ENCODE measurements around the gene SHANK1. TPM values are rescaled to one million over a fixed set of nuclear protein-coding genes. Genes with fewer than 3 reads are reported as not detected.

Gene SHANK1
- total and polyA plus RNA-seq, 2 of the 4 experiments (the other 2 are of a cell fraction), result 6.1 to 6.7 TPM

GRCh38 chr19:50725911-50726230 lies 6.3 kb upstream of the SHANK1 start:
- dilution Hi-C loops (cut with HindIII; ENCODE audit: low sequenced_read_pairs, unreplicated experiment) (no loop called here), intact Hi-C loops (cut with micrococcal nuclease) (loop anchor here (10.0 kb wide), 1 partner anchor 379 kb away; the partner anchor contains the start of gene CTU1)
- no TSS peak for BruUV-seq (replicated peaks)

More at GRCh38 chr19:50725911-50726230, 6.3 kb upstream of the SHANK1 start:
- no peaks in the 10 kb centered on the region for H3K27me3 ChIP-seq (ENCODE audit: control insufficient read depth, insufficient read depth, low read length)
- peaks cover 2% of the 10 kb centered on the region for H3K36me3 ChIP-seq (ENCODE audit: control insufficient read depth, insufficient read depth, low read length)
- peak overlapping the region; percentile 92 for H2AK9ac ChIP-seq (replicated peaks; ENCODE audit: low read depth, low read length, poor library complexity)
- ChIA-PET CTCF (no interaction called here), POLR2A (ENCODE audit: unreplicated experiment) (no interaction called here)
- no peak overlapping the region for H2BK15ac ChIP-seq (ENCODE audit: low read depth, low read length)
- 0 out of 2 replicates have a peak, but pooled peaks cover 6% of the 10 kb centered on the region for H4K20me1 ChIP-seq (ENCODE audit: insufficient read depth, low read length)
- H3K14ac ChIP-seq (replicated peaks; ENCODE audit: low read depth, low read length), result 0 out of 2 replicates have a peak overlapping the region, but pooled peaks have one; percentile 90
- H2BK20ac ChIP-seq (ENCODE audit: low read depth, low read length), result no peak overlapping the region
- H3K79me1 ChIP-seq (ENCODE audit: low read depth in 1 of 2, low read length in 2 of 2), result peaks cover 18 to 44% of the 10 kb centered on the region in 2 experiments
- H4K5ac ChIP-seq (ENCODE audit: low read depth, low read length), result no peak overlapping the region
- H3K56ac ChIP-seq (ENCODE audit: extremely low read depth, insufficient read depth, low read length), result no peak overlapping the region; the same call in 1 of the 2 replicates
- no peak overlapping the region for H2AFZ ChIP-seq (replicated peaks; ENCODE audit: low read length, poor library complexity)
- peak overlapping the region; percentile 70; the same call in 1 of the 2 replicates for H3K4me3 ChIP-seq (ENCODE audit: insufficient read depth, low read depth, low read length)
- H3K4me2 ChIP-seq (ENCODE audit: low read depth, low read length), result peak overlapping the region; percentile 69
- H3K23ac ChIP-seq (ENCODE audit: low read depth, low read length), result 0 out of 2 replicates have a peak overlapping the region, but pooled peaks have one; percentile 45
- H3K9me1 ChIP-seq (ENCODE audit: insufficient read depth, low read length), result peaks cover 25% of the 10 kb centered on the region
- H3K9me3 ChIP-seq (ENCODE audit: control insufficient read depth, insufficient read depth, low read length), result no peaks in the 10 kb centered on the region
- WGBS, 2 experiments (ENCODE audit: extremely low coverage in 2 of 2, insufficient read length in 1 of 2), result 100% methylated on average over 1 of the region's 9 CpGs; no CpG with 5 or more reads in 1 of the 2 experiments
- TF ChIP-seq SMC3 (IDR thresholded peaks at IDR 0.05; ENCODE audit: low read depth, low read length) (no peak), MAZ (IDR thresholded peaks at IDR 0.05; ENCODE audit: borderline replicate concordance, low read depth, low read length) (no peak), POLR2A (IDR thresholded peaks at IDR 0.05; ENCODE audit: low read depth, low read length) (no peak), RFX5 (IDR thresholded peaks at IDR 0.05; ENCODE audit: low read depth, low read length) (no peak), BHLHE40 (IDR thresholded peaks at IDR 0.05; ENCODE audit: low read depth, low read length) (no peak), MAFK (IDR thresholded peaks at IDR 0.05; ENCODE audit: low read depth, low read length) (no peak), FOS (IDR thresholded peaks at IDR 0.05; ENCODE audit: low read depth, low read length) (no peak), RAD21 (IDR thresholded peaks at IDR 0.05; ENCODE audit: low read length) (no peak), CTCF (conservative IDR thresholded peaks at IDR 0.05; ENCODE audit: low read depth, low read length) (no peak), CHD1 (IDR thresholded peaks at IDR 0.05; ENCODE audit: low read depth, low read length) (no peak), ELK1 (IDR thresholded peaks at IDR 0.05; ENCODE audit: borderline replicate concordance, low read depth, low read length) (no peak), CEBPB (IDR thresholded peaks at IDR 0.05; ENCODE audit: low read depth, low read length) (no peak), MXI1 (IDR thresholded peaks at IDR 0.05; ENCODE audit: borderline replicate concordance, low read depth, low read length) (no peak), RCOR1 (IDR thresholded peaks at IDR 0.05; ENCODE audit: insufficient replicate concordance, low read length) (no peak), NFE2L2 (IDR thresholded peaks at IDR 0.05; ENCODE audit: low read depth, low read length) (no peak)
- H3K18ac ChIP-seq (ENCODE audit: low read depth, low read length), result no peak overlapping the region
- peak overlapping the region; percentile 39 for H3K4ac ChIP-seq (ENCODE audit: low read depth, low read length)
- H2BK5ac ChIP-seq (ENCODE audit: low read depth, low read length, poor library complexity, severe bottlenecking), result no peak overlapping the region
- ATAC-seq (ENCODE audit: low read depth) (no peak), DNase-seq (no peak)
- peaks cover 17% of the 10 kb centered on the region for H3K4me1 ChIP-seq (ENCODE audit: control insufficient read depth, insufficient read depth, low read length)
- H3K27ac ChIP-seq (ENCODE audit: insufficient read depth, low read length), result peak overlapping the region; percentile 83; the same call in 1 of the 2 replicates
- no peak overlapping the region for H4K91ac ChIP-seq (ENCODE audit: insufficient read depth, low read depth, low read length)
- H3K9ac ChIP-seq (ENCODE audit: low read depth, low read length), result peak overlapping the region; percentile 84
- in situ Hi-C loops (cut with MboI; ENCODE audit: low sequenced_read_pairs), result no loop called here
- no peak overlapping the region for H2BK120ac ChIP-seq (ENCODE audit: low read depth, low read length)
- peak overlapping the region; percentile 38 to 80; a peak in 1 of 4 replicates for H4K8ac ChIP-seq (ENCODE audit: low read depth in 2 of 2, low read length in 2 of 2)
- peak overlapping the region; percentile 84 for H2AK5ac ChIP-seq (ENCODE audit: low read depth, low read length)
